Heart left ventricle (tissue), 16 donors: ENCODE measurements around the gene CHMP2A. TPM values are rescaled to one million over a fixed set of nuclear protein-coding genes. Genes with fewer than 3 reads are reported as not detected.
A peak's percentile ranks its signal among the peaks of the same experiment; 100 is the strongest.

Experiments used
- ATAC-seq, 4 donors: fragments of 200-7000 bp; cut with Tn5 transposase; one replicate each; pipeline ENCODE4 v1.9.1; 2020 to 2022; ENCODE audit warnings: moderate library complexity in 4 of 4, mild to moderate bottlenecking in 3 of 4, moderate number of reproducible peaks in 1 of 4
- DNase-seq, 5 donors: peaks; one replicate each; pipeline ENCODE4 v3.0.0-alpha.2; 2020
- H3K27ac ChIP-seq, 12 donors: fragments of 200-600 bp; sonication (generic) in 4 of 12; one replicate each; pipeline versions ENCODE4 v1.5.0 to v1.8.0; 2016 to 2022; ENCODE audit warnings: mild to moderate bottlenecking in 2 of 12
- H3K27me3 ChIP-seq, 9 donors: fragments of 200-600 bp; sonication (generic) in 2 of 9; one replicate each; pipeline versions ENCODE4 v1.5.1 to v1.8.0; 2016 to 2022; ENCODE audit warnings: mild to moderate bottlenecking in 3 of 9
- H3K36me3 ChIP-seq, 9 donors: fragments of 200-600 bp; sonication (generic) in 2 of 9; one replicate each; pipeline versions ENCODE4 v1.5.0 to v1.8.0; 2018 to 2022; ENCODE audit warnings: mild to moderate bottlenecking in 2 of 9
- H3K4me1 ChIP-seq, 12 donors: fragments of 200-600 bp; sonication (generic) in 4 of 12; one replicate each; pipeline versions ENCODE4 v1.5.0 to v1.8.0; 2016 to 2022; ENCODE audit warnings: mild to moderate bottlenecking in 3 of 12
- H3K4me3 ChIP-seq, 12 donors: fragments of 200-600 bp; sonication (generic) in 4 of 12; one replicate each; pipeline versions ENCODE4 v1.5.0 to v1.8.0; 2017 to 2022; ENCODE audit warnings: mild to moderate bottlenecking in 9 of 12, moderate library complexity in 4 of 12
- H3K9me3 ChIP-seq, 12 donors: fragments of 200-600 bp; sonication (generic) in 4 of 12; one replicate each; pipeline versions ENCODE4 v1.5.0 to v1.8.0; 2016 to 2022; ENCODE audit warnings: mild to moderate bottlenecking in 1 of 12
- CTCF ChIP-seq, 12 donors: fragments of 200-600 bp; sonication (generic) in 4 of 12; IDR thresholded peaks; one replicate each; pipeline versions ENCODE4 v1.5.0 to v1.8.0; 2018 to 2022; ENCODE audit warnings: antibody characterized with exemption in 12 of 12, mild to moderate bottlenecking in 5 of 12
- POLR2A ChIP-seq, 2 donors: fragments of 450-650 bp; IDR thresholded peaks; one replicate each; pipeline ENCODE4 v1.6.1; 2017; ENCODE audit warnings: antibody characterized with exemption in 2 of 2, mild to moderate bottlenecking in 2 of 2, moderate library complexity in 2 of 2
- WGBS, 4 donors: extraction: QIAGEN DNeasy Blood & Tissue Kit in 2 of 4; methylation state at CpG; one replicate each; pipeline versions ENCODE4 v1.1.5 to v1.1.7; 2013 to 2018; 5-methylcytosine and 5-hydroxymethylcytosine counted together
- intact Hi-C, 10 donors: fragments of 100-400 bp; cut with DNase I; formaldehyde crosslinking; loops; one replicate each; pipeline versions ENCODE4 v1.11.1 to v1.14.2; 2022
- polyA plus RNA-seq, 2 donors: library from polyadenylated mRNA; stranded (reverse); fragments of 200-250 nt; gene quantifications; one replicate each; pipeline ENCODE4 v1.2.3, GENCODE V29; 2013
- total RNA-seq, 9 donors: library from RNA; depleted of rRNA in 2 of 9; stranded (reverse); fragments of >200 nt in 2 of 9; fragmentation: NEBNext Ultra II Directional in 3 of 9; extraction: Animal tissue kit (Norgen Biotek cat#: 25700) in 3 of 9; gene quantifications; one replicate each; pipeline versions ENCODE4 v1.1.0 to v1.2.4, GENCODE V29; 2016 to 2023
- donor health status: ischemic (EF 13 %, LVEDD 7.1; RV severe dilation, severe dysfunction).
- donor health status: healthy with polysubstance abuse.
- donor health status: DM: no; HTN: yes; CAD: no.
- donor health status: DM: no; HTN: no; CAD: no.
- donor health status: ischemic (EF 25% LVEDD 6.9; RV normal size, moderate dysfunction).
- donor health status: ischemic (EF 25% LVEDD 5.7; RV mildly dilated, moderate dysfunction).
- donor health status: healthy.
- donor health status: DM: yes; HTN: yes; CAD: no.
- donor health status: ischemic (EF 35%, LVEDD 5.7; RV mildly dilated, moderate dysfunction).
- donor health status: nonischemic (EF 11% LVEDD 7.7; RV severe dilation, severe dysfunction).
- donor health status: DM: yes; HTN: yes; CAD: no.
- donor health status: PGD.
- donor health status: ischemic (EF 29% LVEDD 5.4; RV normal size, mild dysfunction).
- donor health status: nonischemic (EF 23%, LVEDD 6.1; RV moderate dilation, normal function).

Gene CHMP2A
- total and polyA plus RNA-seq, 11 donors = 113 to 266 (median 138) TPM

GRCh38 chr19:58519087-58519354 lies 35.9 kb downstream of the CHMP2A start:
- intact Hi-C loops = loop anchor here in 4 of 10 donors (1.0 to 2.0 kb wide), 5 partner anchors 24 to 336 kb away; partner anchors contain the start of genes TRIM28 (in 2 of the 4), MZF1 (in 1 of the 4) and ZNF274 (in 1 of the 4)
- WGBS, 4 donors = 0 to 4% (median 1%) methylated on average over 11 to 14 of the region's 14 CpGs
- Histone ChIP-seq H3K27me3 (no peaks in the 10 kb centered on the region), H3K9me3 (no peaks in the 10 kb centered on the region), H3K27ac (peak overlapping the region; percentile 79 to 99 (median 94)), H3K36me3 (peaks cover 0 to 26% (median 17%) of the 10 kb centered on the region in 9 donors), H3K4me1 (peaks cover 7 to 59% (median 35%) of the 10 kb centered on the region in 12 donors), H3K4me3 (peak overlapping the region; percentile 70 to 97 (median 86))
- no peak for TF ChIP-seq POLR2A (IDR thresholded peaks at IDR 0.05)
- peak in 11 of 12 donors; percentile 32 to 66 (median 48) for TF ChIP-seq CTCF (IDR thresholded peaks at IDR 0.05)
- ATAC-seq (peak in 3 of 4 donors; percentile 39 to 66 (median 59)), DNase-seq (peak; percentile 66 to 77 (median 70))

GRCh38 chr19:58518256-58519086 lies 36.4 kb downstream of the CHMP2A start:
- WGBS, 4 donors = 13 to 15% (median 13%) methylated on average over 22 of the region's 22 CpGs

GRCh38 chr19:58516964-58517833 lies 37.7 kb downstream of the CHMP2A start:
- intact Hi-C loops = no loop called here
- H3K4me3 ChIP-seq = no peak overlapping the region
- H3K27me3 ChIP-seq = no peaks in the 10 kb centered on the region
- DNase-seq (peak in 1 of 5 donors; percentile 59), ATAC-seq (no peak)
- no peaks in the 10 kb centered on the region for H3K9me3 ChIP-seq
- TF ChIP-seq POLR2A (IDR thresholded peaks at IDR 0.05) (no peak), CTCF (IDR thresholded peaks at IDR 0.05) (no peak)
- H3K27ac ChIP-seq = no peak overlapping the region
- H3K4me1 ChIP-seq = peaks cover 7 to 65% (median 35%) of the 10 kb centered on the region in 12 donors
- WGBS, 4 donors = 90 to 94% (median 92%) methylated on average over 50 to 65 of the region's 65 CpGs
- H3K36me3 ChIP-seq = peaks cover 0 to 31% (median 17%) of the 10 kb centered on the region in 9 donors

More at GRCh38 chr19:58518256-58519086, 36.4 kb downstream of the CHMP2A start:
- Histone ChIP-seq H3K4me1 (peaks cover 7 to 65% (median 35%) of the 10 kb centered on the region in 12 donors), H3K27ac (peak overlapping the region; percentile 79 to 99 (median 94)), H3K36me3 (peaks cover 0 to 26% (median 17%) of the 10 kb centered on the region in 9 donors), H3K9me3 (no peaks in the 10 kb centered on the region), H3K27me3 (no peaks in the 10 kb centered on the region), H3K4me3 (peak overlapping the region; percentile 70 to 97 (median 86))
- no peak for ATAC-seq
- TF ChIP-seq POLR2A (IDR thresholded peaks at IDR 0.05) (no peak), CTCF (IDR thresholded peaks at IDR 0.05) (peak in 1 of 12 donors; percentile 58)
- DNase-seq = no peak
- intact Hi-C loops = loop anchor here in 4 of 10 donors (1.0 to 2.0 kb wide), 5 partner anchors 24 to 336 kb away; partner anchors contain the start of genes TRIM28 (in 2 of the 4), MZF1 (in 1 of the 4) and ZNF274 (in 1 of the 4)
